DOHH2 (cell line): Measurements from ENCODE around the gene HTR4.

Experiments used
- EZH2phosphoT487 ChIP-seq: fragments of 200-600 bp; sonication (generic); IDR thresholded peaks from 2 replicates; pipeline ENCODE4 v1.6.1; 2017; ENCODE audit warnings: borderline replicate concordance, mild to moderate bottlenecking, antibody characterized with exemption, low read length, moderate library complexity, mixed read lengths
- TF ChIP-seq, protein P1 (sequence below): fragments of 200-600 bp; sonication (generic); IDR thresholded peaks from one replicate; pipeline ENCODE4 v1.5.1; 2014; ENCODE audit warnings: antibody characterized with exemption, mild to moderate bottlenecking, low read depth, low read length; ENCODE audit not compliant: poor library complexity, severe bottlenecking

DNA sequence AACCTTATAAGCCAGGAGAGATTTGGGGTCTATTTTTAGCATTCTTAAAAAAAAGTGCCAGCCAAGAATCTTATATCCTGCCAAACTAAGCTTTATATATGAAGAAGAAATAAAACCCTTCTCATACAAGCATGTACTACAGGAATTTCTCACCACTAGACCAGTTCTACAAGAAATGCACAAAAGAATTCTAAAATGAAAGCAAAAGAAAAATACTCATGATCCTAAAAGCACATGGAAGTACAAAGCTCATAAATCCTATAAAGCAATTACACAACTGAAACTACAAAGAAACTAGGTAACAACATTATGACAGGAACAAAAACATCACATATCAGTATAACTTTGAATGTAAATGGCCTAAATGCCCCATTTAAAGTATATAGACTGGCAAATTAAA, 34.5 kb upstream of the HTR4 start:
- TF ChIP-seq, protein P1, sequence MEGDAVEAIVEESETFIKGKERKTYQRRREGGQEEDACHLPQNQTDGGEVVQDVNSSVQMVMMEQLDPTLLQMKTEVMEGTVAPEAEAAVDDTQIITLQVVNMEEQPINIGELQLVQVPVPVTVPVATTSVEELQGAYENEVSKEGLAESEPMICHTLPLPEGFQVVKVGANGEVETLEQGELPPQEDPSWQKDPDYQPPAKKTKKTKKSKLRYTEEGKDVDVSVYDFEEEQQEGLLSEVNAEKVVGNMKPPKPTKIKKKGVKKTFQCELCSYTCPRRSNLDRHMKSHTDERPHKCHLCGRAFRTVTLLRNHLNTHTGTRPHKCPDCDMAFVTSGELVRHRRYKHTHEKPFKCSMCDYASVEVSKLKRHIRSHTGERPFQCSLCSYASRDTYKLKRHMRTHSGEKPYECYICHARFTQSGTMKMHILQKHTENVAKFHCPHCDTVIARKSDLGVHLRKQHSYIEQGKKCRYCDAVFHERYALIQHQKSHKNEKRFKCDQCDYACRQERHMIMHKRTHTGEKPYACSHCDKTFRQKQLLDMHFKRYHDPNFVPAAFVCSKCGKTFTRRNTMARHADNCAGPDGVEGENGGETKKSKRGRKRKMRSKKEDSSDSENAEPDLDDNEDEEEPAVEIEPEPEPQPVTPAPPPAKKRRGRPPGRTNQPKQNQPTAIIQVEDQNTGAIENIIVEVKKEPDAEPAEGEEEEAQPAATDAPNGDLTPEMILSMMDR = no peak
- TF ChIP-seq EZH2phosphoT487 = no peak
